Fibroblast of lung (primary cell): ENCODE results near the gene KIF20B. TPM values are rescaled to one million over a fixed set of nuclear protein-coding genes. Genes with fewer than 3 reads are reported as not detected.
"Not testable (repeated sequence)": the region's sequence is repeated elsewhere in the genome, so short reads cannot be mapped to it uniquely, and the experiment has no call there.

ENCODE experiments used
- DNase-seq, 2 donors: peaks; one replicate each; pipeline versions ENCODE4 v3.0.0 to v3.0.0-alpha.2; 2010; ENCODE audit warnings: low read depth in 2 of 2
- H2AFZ ChIP-seq: 2 replicates; pipeline ENCODE4 v1.5.1; 2012; ENCODE audit warnings: low read length, control low read depth, inconsistent platforms
- H3K27ac ChIP-seq: 2 replicates; pipeline ENCODE4 v1.5.1; 2011; ENCODE audit warnings: low read length, control low read depth; ENCODE audit not compliant: insufficient read depth
- H3K27me3 ChIP-seq: 2 replicates; pipeline ENCODE4 v1.5.1; 2011; ENCODE audit warnings: mild to moderate bottlenecking, low read length; ENCODE audit not compliant: control insufficient read depth, insufficient read depth
- H3K36me3 ChIP-seq: 2 replicates; pipeline ENCODE4 v1.5.1; 2011; ENCODE audit warnings: low read length; ENCODE audit not compliant: control insufficient read depth, insufficient read depth
- H3K4me1 ChIP-seq: 2 replicates; pipeline ENCODE4 v1.5.1; 2011; ENCODE audit warnings: low read length; ENCODE audit not compliant: control insufficient read depth, insufficient read depth; ENCODE audit errors: extremely low read depth
- H3K4me2 ChIP-seq: 2 replicates; pipeline ENCODE4 v1.5.1; 2011; ENCODE audit warnings: low read length, control low read depth; ENCODE audit not compliant: insufficient read depth; ENCODE audit errors: extremely low read depth
- H3K4me3 ChIP-seq, 4 experiments: fragments of 200-600 bp in 1 of 4; sonication (generic) in 1 of 4; replicated peaks in 1 of 4; 2 replicates each; pipeline ENCODE4 v1.5.1; 2011 to 2016; ENCODE audit warnings: low read length in 4 of 4, low read depth in 3 of 4, mild to moderate bottlenecking in 3 of 4, control low read depth in 2 of 4, inconsistent platforms in 1 of 4, mixed read lengths in 1 of 4; ENCODE audit not compliant: insufficient read depth in 1 of 4; ENCODE audit errors: control extremely low read depth in 1 of 4
- H3K79me2 ChIP-seq: 2 replicates; pipeline ENCODE4 v1.5.1; 2012; ENCODE audit warnings: mild to moderate bottlenecking, low read length, inconsistent platforms; ENCODE audit not compliant: control insufficient read depth, insufficient read depth
- H3K9ac ChIP-seq: 2 replicates; pipeline ENCODE4 v1.5.1; 2011; ENCODE audit warnings: mild to moderate bottlenecking, low read length, control low read depth; ENCODE audit not compliant: insufficient read depth
- H3K9me3 ChIP-seq: 2 replicates; pipeline ENCODE4 v1.5.1; 2012; ENCODE audit warnings: low read depth, low read length; ENCODE audit not compliant: control insufficient read depth, insufficient read depth
- H4K20me1 ChIP-seq: 2 replicates; pipeline ENCODE4 v1.5.1; 2011; ENCODE audit warnings: low read length; ENCODE audit not compliant: control insufficient read depth, insufficient read depth; ENCODE audit errors: extremely low read depth
- CTCF ChIP-seq, 2 donors: IDR thresholded peaks in 1 of 2; conservative IDR thresholded peaks in 1 of 2; 1 replicate in 1 of 2; 2 replicates in 1 of 2; pipeline ENCODE4 v1.5.1; 2011 to 2012; ENCODE audit warnings: low read length in 2 of 2, control low read depth in 1 of 2, inconsistent platforms in 1 of 2, low read depth in 1 of 2, mild to moderate bottlenecking in 1 of 2
- EZH2 ChIP-seq: IDR thresholded peaks from 2 replicates; pipeline ENCODE4 v1.5.1; 2012; ENCODE audit warnings: low read length, control low read depth, mild to moderate bottlenecking; ENCODE audit errors: missing control alignments
- polyA plus RNA-seq, 2 donors: library from polyadenylated mRNA; depleted of rRNA in 1 of 2; stranded (reverse) in 1 of 2; unstranded in 1 of 2; fragments of >200 nt; gene quantifications; 2 replicates each; pipeline ENCODE4 v1.2.1, GENCODE V29; 2011 to 2012; ENCODE audit warnings: missing spikeins in 1 of 2
- total RNA-seq: library from RNA; depleted of rRNA; stranded (reverse); fragments of >200 nt; gene quantifications from 2 replicates; pipeline ENCODE4 v1.2.1, GENCODE V29; 2014

Gene KIF20B
- total and polyA plus RNA-seq, 2 donors (not counting 1 experiment from before 2014, with no cell fraction given): 5.6 to 9.2 TPM

GRCh38 chr10:89815049-89815853, 113.9 kb downstream of the KIF20B start:
- H3K9ac ChIP-seq: no peak overlapping the region
- no peak overlapping the region for H3K4me3 ChIP-seq
- H3K4me2 ChIP-seq: no peak overlapping the region
- H3K27ac ChIP-seq: no peak overlapping the region
- H3K4me1 ChIP-seq: no peaks in the 10 kb centered on the region
- no peaks in the 10 kb centered on the region for H3K36me3 ChIP-seq
- no peak for DNase-seq
- H3K27me3 ChIP-seq: peaks cover 4% of the 10 kb centered on the region
- H3K79me2 ChIP-seq: no peaks in the 10 kb centered on the region
- TF ChIP-seq EZH2 (no peak), CTCF (conservative IDR thresholded peaks at IDR 0.05 in 1 of 2, IDR thresholded peaks at IDR 0.05 in 1 of 2; ENCODE audit: low read depth in 1 of 2, low read length in 2 of 2) (no peak)
- no peaks in the 10 kb centered on the region for H3K9me3 ChIP-seq
- no peak overlapping the region for H2AFZ ChIP-seq
- no peaks in the 10 kb centered on the region for H4K20me1 ChIP-seq

DNA sequence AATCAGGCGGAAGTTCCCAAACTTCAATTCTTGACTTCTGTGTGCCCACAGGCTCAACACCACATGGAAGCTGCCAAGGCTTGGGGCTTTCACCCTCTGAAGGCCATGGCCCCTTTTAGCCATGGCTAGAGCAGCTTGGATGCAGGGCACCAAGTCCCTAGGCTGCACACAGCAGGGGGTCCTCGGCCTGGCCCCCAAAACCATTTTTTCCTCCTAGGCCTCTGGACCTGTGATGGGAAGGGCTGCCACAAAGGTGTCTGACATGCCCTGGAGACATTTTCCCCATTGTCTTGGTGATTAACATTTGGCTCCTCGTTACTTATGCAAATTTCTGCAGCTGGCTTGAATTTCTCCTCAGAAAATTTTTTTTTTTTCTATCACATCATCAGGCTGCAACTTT, 117.6 kb downstream of the KIF20B start:
- not testable (repeated sequence) for H3K4me1 ChIP-seq, H3K27me3 ChIP-seq, H3K79me2 ChIP-seq, H3K4me2 ChIP-seq, H3K36me3 ChIP-seq, H2AFZ ChIP-seq, DNase-seq, H3K27ac ChIP-seq, H4K20me1 ChIP-seq, H3K9ac ChIP-seq, H3K4me3 ChIP-seq, H3K9me3 ChIP-seq

Other genes starting within 250 kb of the KIF20B start
- under 0.01 TPM in 2 replicates for gene SLC16A12, start 166.0 kb upstream of the KIF20B start, total RNA-seq
- gene SLC16A12, start 166.0 kb upstream of the KIF20B start, polyA plus RNA-seq: 0.26 and 0.46 TPM in 2 replicates
- gene PANK1, start 56.3 kb upstream of the KIF20B start, total RNA-seq: 5.9 and 9.2 TPM in 2 replicates
- 4.2 and 5.3 TPM in 2 replicates for gene PANK1, start 56.3 kb upstream of the KIF20B start, polyA plus RNA-seq